Activated T-cell treated with anti-CD3 and anti-CD28 coated beads for 48 hours (primary cell): ENCODE results near the gene DONSON.

Experiments used
- DNase-seq: peaks from one replicate; pipeline ENCODE4 v3.0.0-alpha.2; 2020; ENCODE audit warnings: low read depth

Gene DONSON

GRCh38 chr21:33541756-33542639, 46.5 kb downstream of the DONSON start, which contains the start of gene GART:
GART (minus strand) TSS chr21:33542117; CDS start chr21:33539315, 2,802 bp downstream.
- DNase-seq = peak; percentile 88

DNA sequence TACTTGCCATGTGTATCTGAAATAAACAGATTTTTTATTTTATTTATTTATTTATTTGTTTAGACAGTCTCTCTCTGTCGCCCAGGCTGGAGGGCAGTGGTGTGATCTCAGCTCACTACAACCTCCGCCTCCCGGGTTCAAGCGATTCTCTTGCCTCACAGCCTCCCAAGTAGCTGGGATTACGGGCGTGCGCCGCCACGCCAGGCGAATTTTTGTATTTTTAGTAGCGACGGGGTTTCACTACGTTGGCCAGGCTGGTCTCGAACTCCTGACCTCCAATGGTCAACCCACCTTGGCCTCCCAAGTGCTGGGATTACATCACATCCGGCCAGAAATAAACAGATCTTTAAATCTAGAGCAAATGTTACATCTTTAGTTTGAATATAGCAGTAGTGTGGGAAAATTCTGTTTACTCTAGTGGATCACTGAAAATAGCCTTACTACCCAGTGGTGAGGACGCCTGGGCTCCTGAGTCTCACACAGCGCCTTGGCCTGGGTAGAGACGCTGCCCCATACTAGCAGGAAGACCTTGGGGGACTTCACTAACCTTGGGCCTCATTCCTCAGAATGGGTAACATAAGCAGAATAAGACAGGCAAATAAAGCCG, 47.3 kb downstream of the DONSON start:
- no peak for DNase-seq

- no peak for DNase-seq
These were observed 47.8 kb downstream of the DONSON start for GRCh38 chr21:33540711-33541104.

DNA sequence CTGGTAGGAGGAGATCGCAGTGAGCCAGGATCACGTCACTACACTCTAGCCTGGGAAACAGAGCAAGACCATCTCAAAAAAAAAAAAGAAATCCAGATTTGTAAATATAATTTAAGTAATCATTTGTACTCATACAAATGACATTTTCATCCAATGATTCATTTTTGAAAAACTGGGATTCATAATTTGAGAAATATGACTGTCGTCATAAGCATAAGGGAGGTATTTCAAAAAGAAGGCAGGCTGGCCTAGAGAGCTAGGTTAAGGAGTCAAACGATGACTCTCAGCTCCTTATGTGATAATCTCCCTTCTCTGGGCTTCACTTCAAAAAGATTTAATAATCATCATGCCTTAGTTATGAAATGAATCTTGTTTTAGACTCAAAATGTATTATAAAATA, 48.9 kb downstream of the DONSON start:
- no peak for DNase-seq

DNA sequence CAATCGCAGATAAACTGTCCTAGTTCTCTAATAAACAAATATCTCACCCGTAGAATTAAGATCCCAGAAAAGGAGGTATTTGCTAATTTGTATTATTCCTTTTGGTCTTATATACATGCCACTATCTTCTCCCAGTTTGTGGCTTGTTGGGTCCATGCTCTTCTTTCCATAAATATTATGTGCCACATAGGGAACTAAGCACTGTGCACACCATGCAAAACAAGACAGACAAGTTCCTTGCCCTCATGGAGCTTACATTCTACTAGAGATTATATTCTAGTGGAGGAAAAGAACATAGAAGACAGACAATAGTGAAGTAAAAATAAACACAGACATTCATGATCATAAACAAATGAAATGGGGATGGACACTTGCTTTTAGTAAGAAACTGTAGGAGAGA, 51.3 kb downstream of the DONSON start:
- no peak for DNase-seq

DNA sequence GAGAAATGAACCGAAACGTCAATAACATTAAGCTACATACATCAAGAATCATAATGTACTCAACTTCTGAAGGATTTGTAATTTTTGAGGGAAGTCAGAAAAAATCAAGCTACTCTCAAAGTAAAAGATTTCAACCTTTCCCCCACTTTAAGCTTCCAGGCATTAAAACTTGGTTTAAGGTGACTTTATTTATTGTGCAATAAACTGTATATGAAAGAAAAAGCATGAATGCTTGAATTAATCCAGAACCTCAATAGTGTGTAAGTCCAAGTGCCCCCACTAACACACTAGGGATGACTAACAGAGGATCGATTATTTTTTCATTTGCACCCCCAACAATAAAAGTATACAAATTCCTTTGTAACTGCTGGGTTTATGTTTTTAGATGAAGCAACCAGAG, 57.5 kb downstream of the DONSON start:
- DNase-seq = no peak
